GM12801 (cell line): ENCODE measurements around the gene SRXN1.

ENCODE experiments used
- TF ChIP-seq, protein P1 (sequence below): IDR thresholded peaks from one replicate; pipeline ENCODE4 v1.5.1; 2011; ENCODE audit warnings: control low read depth; ENCODE audit not compliant: insufficient read length; ENCODE audit errors: extremely low read depth

SRXN1 gene

GRCh38 chr20:653110-653589 lies at the start of gene SRXN1:
SRXN1 (minus strand) TSS chr20:653200; CDS start chr20:653185, 15 bp downstream.
- TF ChIP-seq, protein P1, sequence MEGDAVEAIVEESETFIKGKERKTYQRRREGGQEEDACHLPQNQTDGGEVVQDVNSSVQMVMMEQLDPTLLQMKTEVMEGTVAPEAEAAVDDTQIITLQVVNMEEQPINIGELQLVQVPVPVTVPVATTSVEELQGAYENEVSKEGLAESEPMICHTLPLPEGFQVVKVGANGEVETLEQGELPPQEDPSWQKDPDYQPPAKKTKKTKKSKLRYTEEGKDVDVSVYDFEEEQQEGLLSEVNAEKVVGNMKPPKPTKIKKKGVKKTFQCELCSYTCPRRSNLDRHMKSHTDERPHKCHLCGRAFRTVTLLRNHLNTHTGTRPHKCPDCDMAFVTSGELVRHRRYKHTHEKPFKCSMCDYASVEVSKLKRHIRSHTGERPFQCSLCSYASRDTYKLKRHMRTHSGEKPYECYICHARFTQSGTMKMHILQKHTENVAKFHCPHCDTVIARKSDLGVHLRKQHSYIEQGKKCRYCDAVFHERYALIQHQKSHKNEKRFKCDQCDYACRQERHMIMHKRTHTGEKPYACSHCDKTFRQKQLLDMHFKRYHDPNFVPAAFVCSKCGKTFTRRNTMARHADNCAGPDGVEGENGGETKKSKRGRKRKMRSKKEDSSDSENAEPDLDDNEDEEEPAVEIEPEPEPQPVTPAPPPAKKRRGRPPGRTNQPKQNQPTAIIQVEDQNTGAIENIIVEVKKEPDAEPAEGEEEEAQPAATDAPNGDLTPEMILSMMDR, result no peak

DNA sequence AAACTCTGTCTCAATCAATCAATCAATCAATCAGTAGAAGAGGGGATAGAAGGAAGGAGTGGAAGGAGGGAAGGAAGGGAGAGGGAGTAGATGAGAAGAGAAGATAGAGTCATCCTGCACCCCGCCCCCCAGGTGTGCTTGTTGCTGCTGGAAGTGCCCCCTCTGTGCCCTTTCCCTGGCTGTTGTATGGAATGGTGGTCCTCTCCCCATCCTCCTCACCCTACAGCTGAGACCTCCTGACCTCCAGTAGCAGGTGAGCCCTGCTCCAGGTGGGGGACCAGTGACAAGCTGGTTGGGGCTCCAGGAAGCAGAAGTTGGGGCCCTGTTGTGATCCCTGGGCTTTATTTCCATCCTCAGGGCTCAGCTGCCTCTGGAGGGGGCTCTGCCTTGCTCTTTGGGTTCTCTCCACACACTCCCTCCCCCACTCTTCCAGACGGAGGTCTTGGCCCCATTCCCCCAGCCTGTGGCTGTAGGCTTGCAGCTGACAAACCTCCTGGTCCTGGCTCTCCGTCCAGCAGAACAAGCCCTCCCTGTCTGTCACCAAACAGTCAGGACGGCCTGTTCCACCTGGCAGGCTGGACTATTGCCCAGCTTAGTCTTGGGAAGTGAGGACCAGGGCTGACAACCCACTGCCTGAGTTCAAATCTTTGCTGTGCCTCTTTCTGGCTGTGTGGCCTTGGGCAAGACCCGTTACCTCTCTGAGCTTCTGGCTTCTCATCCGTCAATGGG lies 48.6 kb upstream of the SRXN1 start:
- TF ChIP-seq, protein P1, result no peak

GRCh38 chr20:699811-700338 lies 46.9 kb upstream of the SRXN1 start:
- TF ChIP-seq, protein P1, result no peak

DNA sequence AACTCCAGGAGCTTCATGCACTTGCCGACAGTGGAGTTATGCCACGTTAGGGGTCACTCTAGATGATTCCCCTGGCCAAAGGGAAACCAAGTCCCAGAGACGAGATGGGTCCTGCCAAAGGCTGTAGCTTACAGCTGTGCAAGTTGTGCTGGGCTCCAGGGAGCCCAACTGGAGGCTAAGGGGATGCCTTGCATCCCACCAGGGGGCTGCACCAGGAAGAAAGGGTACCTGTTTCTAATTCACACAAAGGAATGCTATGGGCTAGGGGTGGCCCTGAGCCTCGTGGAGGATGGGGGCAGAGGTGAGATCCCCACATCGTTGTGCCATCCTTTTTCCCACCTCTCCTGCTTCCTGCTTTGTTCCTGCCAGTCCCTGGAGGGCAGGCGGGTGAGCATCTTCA lies 46.3 kb upstream of the SRXN1 start:
- TF ChIP-seq, protein P1, result no peak

DNA sequence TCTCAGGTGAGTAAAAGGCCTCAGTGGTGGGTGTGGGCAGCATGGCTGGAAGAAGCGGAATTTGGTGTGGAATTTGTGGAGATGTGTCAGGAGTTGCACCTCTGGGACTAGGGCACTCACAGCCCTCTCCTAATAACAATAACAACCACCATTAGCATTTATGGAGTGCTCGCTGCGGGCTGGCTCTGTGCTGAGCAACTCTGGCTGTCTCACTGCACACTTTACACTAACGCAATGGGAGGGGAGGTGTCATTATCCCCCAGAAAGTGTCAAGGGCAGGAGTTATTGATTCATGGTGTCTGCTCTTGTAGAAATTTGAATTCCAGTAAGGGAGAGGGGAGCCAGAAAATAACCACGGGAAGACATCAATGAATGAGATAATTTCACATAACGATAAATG lies 45.3 kb upstream of the SRXN1 start:
- TF ChIP-seq, protein P1, result no peak

GRCh38 chr20:697826-698225 lies 44.8 kb upstream of the SRXN1 start:
- TF ChIP-seq, protein P1, result no peak

DNA sequence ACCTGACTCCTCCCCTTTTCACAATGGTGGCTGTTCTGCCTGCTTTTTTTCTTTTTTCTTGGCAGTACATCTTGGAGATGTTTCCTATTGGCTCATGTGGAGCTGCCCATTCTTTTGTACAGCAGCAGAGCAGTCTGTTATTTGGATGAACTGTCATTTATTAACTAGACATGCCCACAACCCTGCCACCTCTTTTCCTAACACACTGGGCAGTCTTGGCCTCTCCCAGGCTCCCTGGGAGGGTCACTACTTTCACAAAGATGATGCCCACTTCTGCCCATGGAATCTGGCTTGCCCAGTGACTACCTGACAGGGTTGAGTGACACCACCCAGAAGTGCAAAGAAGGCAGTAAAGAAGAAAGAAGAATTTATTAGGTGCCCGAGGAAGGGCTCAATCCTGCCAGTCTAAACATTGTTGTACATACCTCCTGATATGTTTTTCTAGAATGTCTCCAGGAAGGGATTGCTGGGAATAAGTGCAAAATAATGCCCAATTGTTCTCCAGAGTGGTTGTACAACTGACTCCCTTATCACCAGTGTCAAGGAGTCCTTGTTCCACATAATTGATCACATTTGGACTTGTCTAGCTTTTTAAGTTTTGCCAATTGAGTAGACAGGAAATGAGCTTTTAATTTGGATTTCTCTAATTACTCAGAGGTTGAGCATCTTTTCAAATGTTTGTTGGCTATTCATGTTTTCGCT lies 42.3 kb upstream of the SRXN1 start:
- TF ChIP-seq, protein P1, result no peak
